Measurements from ENCODE around the gene TUBA8. TPM values are rescaled to one million over a fixed set of nuclear protein-coding genes. Genes with fewer than 3 reads are reported as not detected.

Gene TUBA8
- total RNA-seq, 1 experiment from 2014 or later: 1.3 TPM

DNA sequence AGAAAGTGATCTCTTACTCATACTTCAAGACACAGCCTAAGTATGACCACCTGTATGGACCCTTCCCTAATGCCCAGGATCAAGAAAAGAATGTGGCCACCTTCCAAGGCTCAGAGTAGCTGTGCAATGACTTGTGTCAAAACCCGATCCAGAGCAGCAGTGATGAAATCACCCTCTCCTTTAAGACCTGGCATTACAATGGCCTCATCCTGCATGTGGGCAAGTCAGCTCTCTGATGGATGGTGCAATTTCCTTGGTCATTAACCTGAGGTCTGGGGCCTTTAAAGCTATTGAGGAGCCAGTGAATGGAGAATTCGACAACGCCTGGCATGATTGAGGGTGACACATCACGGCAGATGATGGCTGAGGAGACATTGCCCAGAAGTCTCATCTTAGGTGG is 9.1 kb upstream of the TUBA8 start:
- CTCF ChIA-PET: no interaction called here
- POLR2A ChIA-PET: no interaction called here
- Histone ChIP-seq H3K4me1 (ENCODE audit: control insufficient read depth, insufficient read depth, low read length) (no peaks in the 10 kb centered on the region), H3K4me3 (ENCODE audit: low read depth in 2 of 2, low read length in 2 of 2) (no peak overlapping the region), H3K36me3 (ENCODE audit: control insufficient read depth, insufficient read depth, low read length) (no peaks in the 10 kb centered on the region), H3K27me3 (ENCODE audit: control insufficient read depth, insufficient read depth, low read length) (no peaks in the 10 kb centered on the region), H3K27ac (ENCODE audit: low read length) (no peak overlapping the region), H3K9me3 (ENCODE audit: control insufficient read depth, insufficient read depth, low read depth, low read length) (no peaks in the 10 kb centered on the region)
- BruUV-seq (replicated peaks): no TSS peak
- TF ChIP-seq POLR2AphosphoS5 (IDR thresholded peaks at IDR 0.05; ENCODE audit: low read depth, low read length) (no peak), TCF7L2 (IDR thresholded peaks at IDR 0.05; ENCODE audit: low read depth, low read length) (no peak), SIN3A (IDR thresholded peaks at IDR 0.05; ENCODE audit: borderline replicate concordance, insufficient read depth, low read depth, low read length) (no peak)
- TF ChIP-seq, protein P1, sequence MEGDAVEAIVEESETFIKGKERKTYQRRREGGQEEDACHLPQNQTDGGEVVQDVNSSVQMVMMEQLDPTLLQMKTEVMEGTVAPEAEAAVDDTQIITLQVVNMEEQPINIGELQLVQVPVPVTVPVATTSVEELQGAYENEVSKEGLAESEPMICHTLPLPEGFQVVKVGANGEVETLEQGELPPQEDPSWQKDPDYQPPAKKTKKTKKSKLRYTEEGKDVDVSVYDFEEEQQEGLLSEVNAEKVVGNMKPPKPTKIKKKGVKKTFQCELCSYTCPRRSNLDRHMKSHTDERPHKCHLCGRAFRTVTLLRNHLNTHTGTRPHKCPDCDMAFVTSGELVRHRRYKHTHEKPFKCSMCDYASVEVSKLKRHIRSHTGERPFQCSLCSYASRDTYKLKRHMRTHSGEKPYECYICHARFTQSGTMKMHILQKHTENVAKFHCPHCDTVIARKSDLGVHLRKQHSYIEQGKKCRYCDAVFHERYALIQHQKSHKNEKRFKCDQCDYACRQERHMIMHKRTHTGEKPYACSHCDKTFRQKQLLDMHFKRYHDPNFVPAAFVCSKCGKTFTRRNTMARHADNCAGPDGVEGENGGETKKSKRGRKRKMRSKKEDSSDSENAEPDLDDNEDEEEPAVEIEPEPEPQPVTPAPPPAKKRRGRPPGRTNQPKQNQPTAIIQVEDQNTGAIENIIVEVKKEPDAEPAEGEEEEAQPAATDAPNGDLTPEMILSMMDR (IDR thresholded peaks at IDR 0.05): no peak
- ATAC-seq: no peak
- in situ Hi-C loops (cut with HindIII; ENCODE audit: low pct_unique_long_range_greater_than_20kb, low sequenced_read_pairs): no loop called here
- intact Hi-C loops (cut with micrococcal nuclease; ENCODE audit: unreplicated experiment): no loop called here
- no peak for DNase-seq (ENCODE audit: low read depth, low spot score)

DNA sequence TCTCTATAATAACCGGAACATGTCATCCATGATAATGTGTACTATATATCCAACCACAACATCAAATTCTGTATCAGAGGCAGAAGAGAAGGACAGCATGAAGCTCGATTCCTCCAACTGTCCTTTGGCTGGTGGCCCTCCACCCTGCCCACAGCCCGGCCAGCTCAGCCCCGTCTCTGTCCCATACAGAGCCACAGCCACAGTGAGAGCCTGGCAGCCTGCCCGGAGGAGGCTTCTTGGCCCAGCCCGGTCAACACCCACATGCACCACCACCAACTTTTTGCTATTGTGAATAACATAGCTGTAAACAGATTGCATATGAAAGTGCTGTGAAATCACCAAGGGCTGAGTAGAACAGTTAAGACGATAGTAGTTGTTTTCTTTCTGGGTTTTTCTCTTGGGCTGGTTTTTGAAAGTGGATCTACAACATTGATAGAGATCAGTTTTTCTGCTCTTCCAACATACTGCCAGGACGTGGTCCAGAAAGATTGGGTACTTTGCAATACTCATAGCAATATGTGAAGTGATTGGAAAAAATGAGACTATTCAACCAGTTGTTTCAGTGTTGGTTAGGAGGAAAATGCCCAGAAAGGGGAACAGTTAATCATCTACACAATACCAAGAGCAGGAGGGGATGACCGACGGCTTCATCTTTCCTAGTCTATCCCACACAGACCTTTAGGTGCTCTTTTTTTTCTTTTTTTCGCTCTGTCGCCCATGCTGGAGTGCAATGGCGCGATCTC is 6.9 kb upstream of the TUBA8 start:
- intact Hi-C loops (cut with micrococcal nuclease; ENCODE audit: unreplicated experiment): no loop called here
- no TSS peak for BruUV-seq (replicated peaks)

More for the DNA sequence above, 6.9 kb upstream of the TUBA8 start:
- in situ Hi-C loops (cut with HindIII; ENCODE audit: low pct_unique_long_range_greater_than_20kb, low sequenced_read_pairs): no loop called here
- no peaks in the 10 kb centered on the region for H3K27me3 ChIP-seq (ENCODE audit: control insufficient read depth, insufficient read depth, low read length)
- H3K4me3 ChIP-seq (ENCODE audit: low read depth in 2 of 2, low read length in 2 of 2): no peak overlapping the region
- H3K27ac ChIP-seq (ENCODE audit: low read length): no peak overlapping the region
- no peaks in the 10 kb centered on the region for H3K36me3 ChIP-seq (ENCODE audit: control insufficient read depth, insufficient read depth, low read length)
- ChIA-PET POLR2A (no interaction called here), CTCF (no interaction called here)
- no peaks in the 10 kb centered on the region for H3K9me3 ChIP-seq (ENCODE audit: control insufficient read depth, insufficient read depth, low read depth, low read length)
- no peak for TF ChIP-seq POLR2AphosphoS5 (IDR thresholded peaks at IDR 0.05; ENCODE audit: low read depth, low read length)
- TF ChIP-seq, protein P1 (IDR thresholded peaks at IDR 0.05): no peak
- no peak for TF ChIP-seq TCF7L2 (IDR thresholded peaks at IDR 0.05; ENCODE audit: low read depth, low read length)
- TF ChIP-seq, protein P2, sequence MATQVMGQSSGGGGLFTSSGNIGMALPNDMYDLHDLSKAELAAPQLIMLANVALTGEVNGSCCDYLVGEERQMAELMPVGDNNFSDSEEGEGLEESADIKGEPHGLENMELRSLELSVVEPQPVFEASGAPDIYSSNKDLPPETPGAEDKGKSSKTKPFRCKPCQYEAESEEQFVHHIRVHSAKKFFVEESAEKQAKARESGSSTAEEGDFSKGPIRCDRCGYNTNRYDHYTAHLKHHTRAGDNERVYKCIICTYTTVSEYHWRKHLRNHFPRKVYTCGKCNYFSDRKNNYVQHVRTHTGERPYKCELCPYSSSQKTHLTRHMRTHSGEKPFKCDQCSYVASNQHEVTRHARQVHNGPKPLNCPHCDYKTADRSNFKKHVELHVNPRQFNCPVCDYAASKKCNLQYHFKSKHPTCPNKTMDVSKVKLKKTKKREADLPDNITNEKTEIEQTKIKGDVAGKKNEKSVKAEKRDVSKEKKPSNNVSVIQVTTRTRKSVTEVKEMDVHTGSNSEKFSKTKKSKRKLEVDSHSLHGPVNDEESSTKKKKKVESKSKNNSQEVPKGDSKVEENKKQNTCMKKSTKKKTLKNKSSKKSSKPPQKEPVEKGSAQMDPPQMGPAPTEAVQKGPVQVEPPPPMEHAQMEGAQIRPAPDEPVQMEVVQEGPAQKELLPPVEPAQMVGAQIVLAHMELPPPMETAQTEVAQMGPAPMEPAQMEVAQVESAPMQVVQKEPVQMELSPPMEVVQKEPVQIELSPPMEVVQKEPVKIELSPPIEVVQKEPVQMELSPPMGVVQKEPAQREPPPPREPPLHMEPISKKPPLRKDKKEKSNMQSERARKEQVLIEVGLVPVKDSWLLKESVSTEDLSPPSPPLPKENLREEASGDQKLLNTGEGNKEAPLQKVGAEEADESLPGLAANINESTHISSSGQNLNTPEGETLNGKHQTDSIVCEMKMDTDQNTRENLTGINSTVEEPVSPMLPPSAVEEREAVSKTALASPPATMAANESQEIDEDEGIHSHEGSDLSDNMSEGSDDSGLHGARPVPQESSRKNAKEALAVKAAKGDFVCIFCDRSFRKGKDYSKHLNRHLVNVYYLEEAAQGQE (IDR thresholded peaks at IDR 0.05; ENCODE audit: insufficient read depth in 1 of 2, low read depth in 2 of 2, low read length in 1 of 2): no peak
- TF ChIP-seq SIN3A (IDR thresholded peaks at IDR 0.05; ENCODE audit: borderline replicate concordance, insufficient read depth, low read depth, low read length): no peak
- ATAC-seq (no peak), DNase-seq (ENCODE audit: low read depth, low spot score) (no peak)
- H3K4me1 ChIP-seq (ENCODE audit: control insufficient read depth, insufficient read depth, low read length): no peaks in the 10 kb centered on the region
